GM23248 (cell line): ENCODE measurements around the gene CRYBB3.

Experiments used
- EZH2 ChIP-seq: fragments of 200-600 bp; sonication (generic); IDR thresholded peaks from 2 replicates; pipeline ENCODE4 v1.6.1; 2018; ENCODE audit warnings: antibody characterized with exemption, mild to moderate bottlenecking; ENCODE audit not compliant: insufficient read depth, poor library complexity, severe bottlenecking
- EZH2phosphoT487 ChIP-seq: fragments of 200-600 bp; sonication (generic); IDR thresholded peaks from 2 replicates; pipeline ENCODE4 v1.6.1; 2018; ENCODE audit warnings: antibody characterized with exemption, moderate library complexity, mild to moderate bottlenecking, low read depth; ENCODE audit not compliant: insufficient read depth

- TF ChIP-seq EZH2phosphoT487, result no peak
- no peak for TF ChIP-seq EZH2
These were observed 6.2 kb downstream of the CRYBB3 start for GRCh38 chr22:25205847-25206246.
